ENCODE data around the gene SLC26A8. TPM values are rescaled to one million over a fixed set of nuclear protein-coding genes. Genes with fewer than 3 reads are reported as not detected.

The SLC26A8 gene
- total and polyA plus RNA-seq, 9 donors: 0.08 to 0.38 (median 0.16) TPM; not detected in 4

- H3K9me3 ChIP-seq (replicated peaks; ENCODE audit: control insufficient read depth, low read depth, low read length): no peaks in the 10 kb centered on the region
- 75% methylated on average over 9 of the region's 9 CpGs for WGBS (ENCODE audit: insufficient coverage)
- no peaks in the 10 kb centered on the region for H3K4me1 ChIP-seq (ENCODE audit: control insufficient read depth, insufficient read depth, low read length)
- no peak overlapping the region for H3K4me3 ChIP-seq (ENCODE audit: low read length)
- H3K36me3 ChIP-seq (ENCODE audit: control insufficient read depth, insufficient read depth, low read length): no peaks in the 10 kb centered on the region
- H3K27ac ChIP-seq (ENCODE audit: low read length): no peak overlapping the region
- H3K27me3 ChIP-seq (ENCODE audit: control insufficient read depth, insufficient read depth, low read length): no peaks in the 10 kb centered on the region
- no peak for DNase-seq
Measured at GRCh38 chr6:35973670-35974222, 50.7 kb downstream of the SLC26A8 start.

DNA sequence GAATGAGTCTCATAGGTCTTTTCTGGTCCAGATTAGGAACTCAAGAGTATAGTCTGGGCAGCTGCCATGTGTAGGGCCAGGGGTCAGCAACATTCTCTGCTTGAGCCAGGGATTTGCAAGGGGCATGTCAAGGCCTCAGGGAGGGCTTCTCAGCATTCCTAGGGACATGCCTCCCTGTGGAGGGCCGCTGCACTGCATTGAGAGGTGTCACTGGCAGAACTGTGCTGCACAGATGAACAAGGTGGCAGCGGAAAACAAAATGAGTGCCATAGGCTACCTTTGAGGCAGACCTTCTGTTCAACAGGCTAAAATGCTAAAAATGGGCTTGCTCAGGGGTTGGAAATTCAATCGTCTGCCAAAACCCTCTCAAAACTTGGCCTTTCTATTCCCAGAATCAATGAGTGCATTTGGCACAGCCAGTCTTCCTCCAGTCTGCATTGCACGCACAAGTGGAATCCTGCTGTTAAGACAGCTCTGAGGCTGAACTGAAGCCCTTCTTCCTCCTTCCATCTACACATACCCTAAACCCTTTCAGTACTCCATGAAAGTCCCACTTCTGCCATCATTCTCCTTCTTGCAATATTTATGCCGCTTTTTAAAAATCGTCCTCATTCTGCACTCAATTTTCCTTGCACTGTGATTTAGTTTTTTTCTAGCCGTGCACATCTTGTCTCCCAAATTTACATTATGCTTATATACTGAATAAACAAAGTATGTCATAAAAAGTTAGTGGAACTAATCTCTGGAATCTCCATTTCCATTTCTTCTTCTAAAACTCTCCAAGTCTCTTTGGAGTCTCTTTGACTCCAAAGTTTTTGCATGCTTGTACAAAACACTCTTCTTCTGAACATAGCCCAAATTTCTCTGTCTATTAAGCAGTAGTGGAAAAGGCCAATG is 51.7 kb downstream of the SLC26A8 start:
- Histone ChIP-seq H3K4me1 (ENCODE audit: control insufficient read depth, insufficient read depth, low read length) (no peaks in the 10 kb centered on the region), H3K36me3 (ENCODE audit: control insufficient read depth, insufficient read depth, low read length) (no peaks in the 10 kb centered on the region), H3K27ac (ENCODE audit: low read length) (no peak overlapping the region), H3K9me3 (replicated peaks; ENCODE audit: control insufficient read depth, low read depth, low read length) (no peaks in the 10 kb centered on the region), H3K4me3 (ENCODE audit: low read length) (no peak overlapping the region), H3K27me3 (ENCODE audit: control insufficient read depth, insufficient read depth, low read length) (no peaks in the 10 kb centered on the region)
- DNase-seq: peak; percentile 74
- WGBS (ENCODE audit: insufficient coverage): 41% methylated on average over 4 of the region's 7 CpGs

DNA sequence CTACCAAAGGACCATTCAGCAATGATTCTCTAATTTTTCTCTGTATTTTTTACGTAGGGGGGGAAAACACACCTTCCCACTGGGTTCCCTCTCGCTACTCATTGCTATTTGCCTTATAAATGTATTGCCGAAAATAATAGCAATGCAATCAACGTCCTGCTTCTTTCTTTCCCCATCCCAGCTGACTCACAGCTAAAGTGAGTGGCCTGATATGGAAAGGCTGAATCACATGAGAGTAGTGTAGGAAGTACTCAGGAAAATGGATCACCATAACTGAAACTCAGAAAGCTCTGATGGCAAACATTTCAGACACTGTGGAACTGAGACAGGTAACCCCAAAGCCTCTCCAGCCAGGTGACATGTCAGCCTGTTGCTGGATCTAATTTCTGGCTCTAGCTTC is 54.3 kb downstream of the SLC26A8 start:
- Histone ChIP-seq H3K4me1 (ENCODE audit: control insufficient read depth, insufficient read depth, low read length) (no peaks in the 10 kb centered on the region), H3K9me3 (replicated peaks; ENCODE audit: control insufficient read depth, low read depth, low read length) (no peaks in the 10 kb centered on the region), H3K4me3 (ENCODE audit: low read length) (no peak overlapping the region), H3K27ac (ENCODE audit: low read length) (no peak overlapping the region), H3K27me3 (ENCODE audit: control insufficient read depth, insufficient read depth, low read length) (no peaks in the 10 kb centered on the region), H3K36me3 (ENCODE audit: control insufficient read depth, insufficient read depth, low read length) (no peaks in the 10 kb centered on the region)
- no peak for DNase-seq
- no CpG with 5 or more reads among the region's 4 CpGs for WGBS (ENCODE audit: insufficient coverage)

GRCh38 chr6:35969646-35970045 is 54.8 kb downstream of the SLC26A8 start:
- H3K27me3 ChIP-seq (ENCODE audit: control insufficient read depth, insufficient read depth, low read length): no peaks in the 10 kb centered on the region
- H3K4me3 ChIP-seq (ENCODE audit: low read length): no peak overlapping the region
- no peaks in the 10 kb centered on the region for H3K4me1 ChIP-seq (ENCODE audit: control insufficient read depth, insufficient read depth, low read length)
- H3K9me3 ChIP-seq (replicated peaks; ENCODE audit: control insufficient read depth, low read depth, low read length): no peaks in the 10 kb centered on the region
- H3K36me3 ChIP-seq (ENCODE audit: control insufficient read depth, insufficient read depth, low read length): no peaks in the 10 kb centered on the region
- DNase-seq: no peak
- no peak overlapping the region for H3K27ac ChIP-seq (ENCODE audit: low read length)

GRCh38 chr6:35968821-35969220 is 55.6 kb downstream of the SLC26A8 start:
- Histone ChIP-seq H3K27ac (ENCODE audit: low read length) (no peak overlapping the region), H3K27me3 (ENCODE audit: control insufficient read depth, insufficient read depth, low read length) (no peaks in the 10 kb centered on the region), H3K4me3 (ENCODE audit: low read length) (no peak overlapping the region), H3K4me1 (ENCODE audit: control insufficient read depth, insufficient read depth, low read length) (no peaks in the 10 kb centered on the region), H3K36me3 (ENCODE audit: control insufficient read depth, insufficient read depth, low read length) (no peaks in the 10 kb centered on the region), H3K9me3 (replicated peaks; ENCODE audit: control insufficient read depth, low read depth, low read length) (no peaks in the 10 kb centered on the region)
- no peak for DNase-seq
- WGBS (ENCODE audit: insufficient coverage): 43% methylated on average over 1 of the region's 4 CpGs

DNA sequence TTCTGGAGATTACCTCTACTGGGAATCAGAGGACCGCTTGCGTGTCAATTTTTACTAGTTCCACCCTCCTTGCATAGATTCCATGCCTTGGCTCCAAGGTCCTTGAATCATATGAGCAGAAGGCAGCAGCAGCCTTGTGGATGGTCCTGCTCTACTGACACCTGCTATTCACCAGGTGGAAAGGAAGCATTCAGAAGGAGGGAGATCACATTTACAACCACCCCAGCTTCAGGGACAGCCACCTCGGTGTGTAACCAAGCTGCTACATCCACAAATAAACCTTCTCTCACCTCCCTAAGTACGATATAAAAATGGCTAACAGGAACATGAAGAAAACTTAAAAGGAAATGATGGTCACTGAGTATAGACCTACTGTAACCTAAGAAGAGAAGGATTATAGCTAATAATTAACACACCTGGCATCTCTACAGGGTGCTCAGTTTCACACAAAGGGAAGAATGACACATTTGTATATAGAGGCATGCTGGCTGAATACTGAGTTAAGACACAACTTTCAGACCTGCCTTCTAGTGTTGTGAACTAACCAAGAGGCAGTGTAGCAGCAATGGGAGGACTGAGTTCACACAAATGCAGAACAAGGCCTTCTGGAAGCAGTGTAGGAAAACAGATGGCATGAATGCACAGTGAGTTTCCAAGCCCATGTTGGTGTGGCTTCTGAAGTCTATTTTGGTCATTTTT is 57.2 kb downstream of the SLC26A8 start:
- no peaks in the 10 kb centered on the region for H3K9me3 ChIP-seq (replicated peaks; ENCODE audit: control insufficient read depth, low read depth, low read length)
- no peak overlapping the region for H3K27ac ChIP-seq (ENCODE audit: low read length)
- no CpG with 5 or more reads among the region's 4 CpGs for WGBS (ENCODE audit: insufficient coverage)
- no peak overlapping the region for H3K4me3 ChIP-seq (ENCODE audit: low read length)
- no peaks in the 10 kb centered on the region for H3K27me3 ChIP-seq (ENCODE audit: control insufficient read depth, insufficient read depth, low read length)
- H3K36me3 ChIP-seq (ENCODE audit: control insufficient read depth, insufficient read depth, low read length): no peaks in the 10 kb centered on the region
- no peaks in the 10 kb centered on the region for H3K4me1 ChIP-seq (ENCODE audit: control insufficient read depth, insufficient read depth, low read length)
- no peak for DNase-seq

DNA sequence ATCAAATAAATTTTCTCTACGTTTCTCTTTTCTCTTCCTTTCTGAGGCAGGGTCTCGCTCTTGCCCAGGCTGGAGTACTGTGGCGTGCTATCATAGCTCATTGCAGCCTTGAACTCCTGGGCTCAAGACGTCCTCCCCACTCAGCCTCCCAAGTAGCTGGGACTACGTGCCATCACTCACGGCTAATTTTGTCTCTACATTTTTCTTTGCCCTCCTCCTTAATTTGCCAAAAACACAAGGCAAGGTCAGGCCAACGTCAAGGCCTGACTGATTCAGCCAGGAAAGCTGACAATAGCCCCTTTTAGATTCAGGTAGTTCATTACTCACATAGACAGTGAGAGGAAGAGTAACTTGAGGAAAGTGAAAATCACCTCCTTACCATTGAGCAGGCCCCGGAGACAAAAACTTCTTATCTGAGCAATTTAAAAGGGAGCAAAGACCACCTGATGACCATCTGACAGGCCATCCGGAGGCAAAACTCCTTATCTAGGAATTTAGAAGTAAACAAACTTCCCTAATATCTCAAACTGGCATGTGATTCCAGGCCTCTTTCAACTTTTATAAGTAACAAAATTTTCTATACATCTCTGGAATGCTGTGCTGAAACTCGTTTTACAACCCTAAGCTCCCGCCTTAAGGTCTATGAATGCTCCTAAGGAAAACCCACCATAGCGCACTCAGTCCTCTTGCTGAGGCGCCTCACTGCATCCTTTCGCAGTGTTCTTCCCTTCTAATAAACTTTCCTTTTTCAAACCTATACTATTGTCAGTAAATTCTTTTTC is 61.5 kb downstream of the SLC26A8 start:
- DNase-seq: no peak
- no peak overlapping the region for H3K27ac ChIP-seq (ENCODE audit: low read length)
- H3K4me1 ChIP-seq (ENCODE audit: control insufficient read depth, insufficient read depth, low read length): no peaks in the 10 kb centered on the region
- no peaks in the 10 kb centered on the region for H3K9me3 ChIP-seq (replicated peaks; ENCODE audit: control insufficient read depth, low read depth, low read length)
- 80% methylated on average over 12 of the region's 14 CpGs for WGBS (ENCODE audit: insufficient coverage)
- H3K4me3 ChIP-seq (ENCODE audit: low read length): no peak overlapping the region
- peaks cover 3% of the 10 kb centered on the region for H3K27me3 ChIP-seq (ENCODE audit: control insufficient read depth, insufficient read depth, low read length)
- no peaks in the 10 kb centered on the region for H3K36me3 ChIP-seq (ENCODE audit: control insufficient read depth, insufficient read depth, low read length)

DNA sequence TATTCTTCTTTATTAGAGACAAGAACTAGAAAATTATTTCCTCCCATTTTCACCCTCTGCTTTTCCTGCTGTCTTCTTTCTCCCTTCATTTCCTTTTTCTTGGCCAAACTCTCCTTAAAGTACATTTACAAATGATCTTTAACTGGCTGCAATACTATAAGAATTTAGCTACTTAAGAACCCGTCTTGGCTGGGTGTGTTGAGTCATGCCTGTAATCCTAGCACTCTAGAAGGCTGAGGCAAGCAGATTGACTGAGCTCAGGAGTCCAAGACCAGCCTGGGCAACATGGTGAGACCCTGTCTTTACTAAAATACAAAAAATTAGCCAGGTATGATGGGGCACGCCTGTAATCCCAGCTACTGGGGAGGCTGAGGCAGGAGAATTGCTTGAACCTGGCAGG is 64.3 kb downstream of the SLC26A8 start:
- H3K27ac ChIP-seq (ENCODE audit: low read length): no peak overlapping the region
- H3K36me3 ChIP-seq (ENCODE audit: control insufficient read depth, insufficient read depth, low read length): no peaks in the 10 kb centered on the region
- H3K9me3 ChIP-seq (replicated peaks; ENCODE audit: control insufficient read depth, low read depth, low read length): no peaks in the 10 kb centered on the region
- peaks cover 3% of the 10 kb centered on the region for H3K27me3 ChIP-seq (ENCODE audit: control insufficient read depth, insufficient read depth, low read length)
- H3K4me1 ChIP-seq (ENCODE audit: control insufficient read depth, insufficient read depth, low read length): no peaks in the 10 kb centered on the region
- H3K4me3 ChIP-seq (ENCODE audit: low read length): no peak overlapping the region
- no CpG with 5 or more reads among the region's 2 CpGs for WGBS (ENCODE audit: insufficient coverage)
- peak; percentile 27 for DNase-seq

- no peak for DNase-seq
- Histone ChIP-seq H3K36me3 (ENCODE audit: control insufficient read depth, insufficient read depth, low read length) (no peaks in the 10 kb centered on the region), H3K4me1 (ENCODE audit: control insufficient read depth, insufficient read depth, low read length) (no peaks in the 10 kb centered on the region), H3K27me3 (ENCODE audit: control insufficient read depth, insufficient read depth, low read length) (peaks cover 3% of the 10 kb centered on the region), H3K27ac (ENCODE audit: low read length) (no peak overlapping the region), H3K9me3 (replicated peaks; ENCODE audit: control insufficient read depth, low read depth, low read length) (no peaks in the 10 kb centered on the region), H3K4me3 (ENCODE audit: low read length) (no peak overlapping the region)
- no CpG with 5 or more reads among the region's 4 CpGs for WGBS (ENCODE audit: insufficient coverage)
Measured at GRCh38 chr6:35955970-35956369, 68.5 kb downstream of the SLC26A8 start.

DNA sequence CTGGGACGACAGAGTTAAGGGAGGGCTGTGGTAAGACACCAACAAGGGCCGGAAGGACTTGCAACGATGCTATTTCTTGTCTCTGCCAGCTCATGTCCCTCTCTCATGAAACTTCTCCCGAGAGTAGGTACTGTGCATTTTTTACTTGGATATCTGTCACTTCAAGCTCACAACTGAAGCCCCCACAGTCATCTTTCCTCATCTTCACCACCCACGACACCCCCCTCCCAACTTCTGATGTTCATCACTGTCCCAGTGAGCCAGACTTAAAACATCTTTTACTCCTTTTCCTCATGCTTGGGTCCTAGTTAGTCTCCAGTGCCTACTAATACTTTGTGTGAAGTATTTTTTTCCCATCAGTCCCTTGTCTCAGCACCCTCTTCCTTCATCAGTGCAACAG is 68.9 kb downstream of the SLC26A8 start:
- Histone ChIP-seq H3K4me1 (ENCODE audit: control insufficient read depth, insufficient read depth, low read length) (no peaks in the 10 kb centered on the region), H3K27me3 (ENCODE audit: control insufficient read depth, insufficient read depth, low read length) (peaks cover 3% of the 10 kb centered on the region), H3K4me3 (ENCODE audit: low read length) (no peak overlapping the region), H3K36me3 (ENCODE audit: control insufficient read depth, insufficient read depth, low read length) (no peaks in the 10 kb centered on the region), H3K27ac (ENCODE audit: low read length) (no peak overlapping the region), H3K9me3 (replicated peaks; ENCODE audit: control insufficient read depth, low read depth, low read length) (no peaks in the 10 kb centered on the region)
- DNase-seq: no peak
- 80% methylated on average over 5 of the region's 5 CpGs for WGBS (ENCODE audit: insufficient coverage)

Measured in muscle of leg (tissue), 11 donors.